Measurements from ENCODE around the gene RBM41.
"Not testable (repeated sequence)": the region's sequence is repeated elsewhere in the genome, so short reads cannot be mapped to it uniquely, and the experiment has no call there.

The RBM41 gene

DNA sequence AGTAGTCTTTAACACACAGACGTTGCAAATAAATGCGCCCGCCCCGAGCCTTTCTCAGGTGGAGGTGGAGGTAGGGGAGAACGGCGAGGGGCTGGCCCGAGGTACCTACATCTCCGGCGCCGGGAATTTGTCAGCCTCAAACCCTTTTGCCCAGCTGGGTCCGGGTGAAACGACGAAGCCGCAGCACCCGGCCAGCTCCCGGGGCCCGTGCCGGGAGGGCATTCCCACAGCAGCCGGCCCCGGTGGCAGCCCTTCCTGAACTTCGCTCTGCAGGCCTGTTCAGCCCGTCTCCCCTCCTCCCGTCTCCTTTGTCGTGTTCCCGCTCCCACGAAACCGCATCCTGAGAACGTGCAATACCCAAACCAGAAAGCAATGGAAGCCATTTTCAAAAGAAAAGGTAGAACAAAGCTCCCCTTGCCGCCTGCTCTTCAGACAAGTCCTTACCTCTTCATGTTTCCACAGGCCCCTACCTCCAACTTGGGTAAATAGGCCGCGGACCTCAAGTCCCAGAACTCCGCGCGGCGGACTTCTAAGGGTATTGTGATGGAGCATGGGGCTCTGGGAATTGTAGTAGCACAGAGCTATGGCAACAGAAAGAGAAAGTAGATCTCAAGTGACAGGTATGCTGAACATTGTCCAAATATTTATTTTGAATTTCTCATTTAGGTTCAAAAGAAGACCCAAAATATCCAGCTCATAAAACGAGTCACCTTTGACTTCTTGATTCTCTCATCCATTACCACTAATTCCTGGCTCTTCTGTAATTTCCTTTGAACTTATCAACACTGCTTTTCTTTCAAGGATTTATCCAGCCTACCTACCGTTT, at the start of gene RBM41:
Gene RBM41 (minus strand): TSS at position 501 of the 826 bp plus-strand sequence. CDS start 49 bp downstream, at position 452.
- peak; percentile 29 to 49 for DNase-seq (ENCODE audit: low read depth in 2 of 2)

DNA sequence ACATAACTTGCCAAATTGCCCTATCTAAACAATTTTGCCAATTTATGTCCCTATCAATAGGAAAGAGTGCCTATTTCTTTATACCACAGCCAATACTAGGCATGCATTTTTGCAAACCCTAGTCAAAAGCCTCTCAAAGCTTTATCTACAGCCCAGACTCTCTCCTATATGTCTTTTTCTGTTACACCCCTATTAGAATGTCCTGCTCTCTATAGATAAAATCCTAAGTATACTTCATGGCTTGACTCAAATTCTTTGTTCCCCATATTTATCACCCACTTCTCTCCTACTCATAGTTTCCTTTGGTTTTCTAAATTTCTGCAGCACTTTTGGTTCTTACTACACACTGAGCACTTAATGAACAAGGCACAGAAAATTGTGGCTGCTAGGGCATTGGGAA, 49.6 kb upstream of the RBM41 start:
- no peak for DNase-seq (ENCODE audit: low read depth in 2 of 2)

DNA sequence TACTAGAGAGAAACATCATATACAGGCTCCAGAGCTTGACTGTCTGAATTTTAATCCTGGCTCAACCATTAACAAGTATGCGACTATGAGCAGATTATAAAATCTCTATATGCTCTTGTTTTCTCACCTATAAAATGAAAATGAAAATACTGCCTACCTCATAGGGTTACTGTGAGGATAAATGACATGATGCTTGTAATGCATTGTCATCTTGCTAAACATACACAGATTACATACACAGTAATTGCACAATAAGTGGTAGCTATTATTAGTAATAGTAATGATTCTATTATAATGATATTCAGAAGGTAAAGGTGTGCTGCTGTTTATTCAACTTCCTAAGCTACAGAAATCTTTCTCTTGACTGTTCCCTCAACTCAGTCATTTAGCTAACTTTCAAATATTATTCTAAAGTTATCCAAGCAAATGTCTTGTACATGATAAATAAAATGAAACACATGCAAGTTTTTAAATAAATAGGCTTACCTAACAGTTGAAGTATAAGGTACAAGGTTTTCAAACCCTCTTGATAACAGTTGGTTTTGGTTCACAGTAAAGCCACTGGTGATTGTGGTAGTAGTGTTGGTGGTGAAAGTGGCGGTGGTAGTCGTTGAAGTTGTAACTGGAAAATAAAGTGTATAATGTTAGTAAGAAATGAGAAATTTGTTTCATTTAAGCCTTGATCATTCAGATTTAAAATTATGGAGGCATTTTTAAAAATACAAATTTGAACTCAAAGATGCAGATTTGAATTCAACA, 48.7 kb upstream of the RBM41 start:
- DNase-seq (ENCODE audit: low read depth in 2 of 2) = no peak

DNA sequence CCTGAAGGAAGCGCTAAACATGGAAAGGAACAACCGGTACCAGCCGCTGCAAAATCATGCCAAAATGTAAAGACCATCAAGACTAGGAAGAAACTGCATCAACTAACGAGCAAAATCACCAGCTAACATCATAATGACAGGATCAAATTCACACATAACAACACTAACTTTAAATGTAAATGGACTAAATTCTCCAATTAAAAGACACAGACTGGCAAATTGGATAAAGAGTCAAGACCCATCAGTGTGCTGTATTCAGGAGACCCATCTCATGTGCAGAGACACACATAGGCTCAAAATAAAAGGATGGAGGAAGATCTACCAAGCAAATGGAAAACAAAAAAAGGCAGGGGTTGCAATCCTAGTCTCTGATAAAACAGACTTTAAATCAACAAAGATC, 39.0 kb upstream of the RBM41 start:
- DNase-seq (ENCODE audit: low read depth in 2 of 2) = not testable (repeated sequence)

DNA sequence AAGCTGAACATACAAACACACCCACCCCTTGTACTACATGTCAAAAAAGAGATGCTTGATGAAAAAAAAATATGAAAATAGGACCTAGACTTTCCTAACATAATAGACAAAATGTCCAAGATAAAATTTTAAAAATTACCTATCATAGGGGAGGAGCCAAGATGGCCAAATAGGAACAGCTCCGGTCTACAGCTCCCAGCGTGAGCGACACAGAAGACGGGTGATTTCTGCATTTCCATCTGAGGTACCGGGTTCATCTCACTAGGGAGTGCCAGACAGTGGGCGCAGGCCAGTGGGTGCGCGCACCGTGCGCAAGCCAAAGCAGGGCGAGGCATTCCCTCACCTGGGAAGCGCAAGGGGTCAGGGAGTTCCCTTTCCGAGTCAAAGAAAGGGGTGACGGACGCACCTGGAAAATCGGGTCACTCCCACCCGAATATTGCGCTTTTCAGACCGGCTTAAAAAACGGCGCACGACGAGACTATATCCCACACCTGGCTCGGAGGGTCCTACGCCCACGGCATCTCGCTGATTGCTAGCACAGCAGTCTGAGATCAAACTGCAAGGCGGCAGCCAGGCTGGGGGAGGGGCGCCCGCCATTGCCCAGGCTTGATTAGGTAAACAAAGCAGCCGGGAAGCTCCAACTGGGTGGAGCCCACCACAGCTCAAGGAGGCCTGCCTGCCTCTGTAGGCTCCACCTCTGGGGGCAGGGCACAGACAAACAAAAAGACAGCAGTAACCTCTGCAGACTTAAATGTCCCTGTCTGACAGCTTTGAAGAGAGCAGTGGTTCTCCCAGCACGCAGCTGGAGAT, 37.2 kb upstream of the RBM41 start:
- DNase-seq (ENCODE audit: low read depth in 2 of 2) = not testable (repeated sequence)

DNA sequence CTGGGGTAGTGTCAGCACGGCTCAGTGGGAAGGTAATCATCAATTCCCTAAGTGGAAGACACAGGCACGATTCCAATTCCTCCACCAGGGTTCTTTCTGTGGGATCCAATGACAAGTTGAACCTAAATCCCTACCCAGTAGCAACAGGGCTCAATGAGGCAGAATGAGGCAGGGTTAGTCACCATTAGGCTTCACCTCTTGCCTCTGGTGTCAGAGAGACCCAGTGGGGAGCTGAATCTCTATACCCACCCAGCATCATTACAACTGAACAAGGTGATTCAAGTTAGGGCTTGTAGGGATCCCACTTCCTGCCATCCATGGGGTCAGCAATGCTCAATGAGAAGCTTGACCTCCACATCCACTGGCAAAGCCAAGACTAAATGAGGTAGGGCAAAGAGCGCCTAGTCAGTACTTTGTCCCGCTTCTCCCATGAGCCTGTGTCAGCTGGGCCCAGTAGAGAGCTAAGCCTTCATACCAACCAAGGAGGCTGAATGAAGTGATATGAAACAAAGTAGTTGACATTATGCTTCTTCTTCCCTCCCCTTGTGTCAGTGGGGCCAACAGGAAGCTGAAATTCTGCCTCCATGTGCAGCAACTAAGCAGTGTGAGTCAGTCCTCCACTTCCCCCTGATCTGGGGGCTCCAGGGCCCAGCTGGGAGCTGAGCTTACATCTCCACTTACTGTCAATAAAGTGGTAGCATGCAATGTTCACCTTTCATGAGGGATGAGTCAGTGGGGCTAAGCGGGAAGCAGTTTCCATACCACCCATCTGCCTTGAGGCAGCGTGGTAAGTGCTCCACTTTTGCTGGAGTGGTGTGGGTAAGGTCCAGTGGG, 36.4 kb upstream of the RBM41 start:
- DNase-seq (ENCODE audit: low read depth in 2 of 2) = no peak

DNA sequence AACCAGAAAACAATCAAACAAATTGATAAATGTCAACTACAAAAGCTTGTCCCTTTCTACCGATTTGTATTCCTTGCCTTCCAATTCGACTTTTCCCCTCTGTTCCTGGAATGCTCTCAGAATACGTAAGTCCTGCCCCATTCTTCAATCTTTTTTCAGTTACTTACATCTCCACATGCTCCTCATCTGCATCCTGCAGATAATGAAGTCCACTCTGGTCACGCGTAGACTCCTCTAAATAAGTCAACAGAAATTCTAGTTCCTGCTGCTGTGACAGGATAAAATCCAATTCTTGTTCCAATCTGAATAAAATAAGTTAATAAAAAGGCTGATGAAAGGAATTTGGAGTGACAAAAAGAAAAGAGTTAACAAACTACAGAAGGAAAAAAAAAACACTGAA, 34.4 kb upstream of the RBM41 start:
- DNase-seq (ENCODE audit: low read depth in 2 of 2) = no peak

DNA sequence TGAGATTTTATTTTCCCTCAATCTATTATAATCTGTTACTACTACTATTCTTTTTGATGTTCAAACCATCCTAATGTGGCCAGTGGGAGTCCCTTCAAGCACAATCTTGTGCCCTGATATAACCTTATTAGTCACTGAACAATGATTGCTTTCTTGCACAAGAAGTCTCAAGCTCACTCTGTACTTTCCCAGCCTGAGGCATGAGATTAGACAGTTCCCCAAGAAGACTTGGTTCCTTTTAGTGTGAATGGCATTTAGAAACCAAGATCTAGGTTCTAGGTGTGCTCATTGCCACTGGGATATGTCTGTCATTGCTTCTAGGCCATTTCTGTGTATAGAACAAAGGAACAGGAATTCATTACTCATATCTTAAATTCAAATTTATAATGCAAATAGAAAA, 28.0 kb upstream of the RBM41 start:
- no peak for DNase-seq (ENCODE audit: low read depth in 2 of 2)

DNA sequence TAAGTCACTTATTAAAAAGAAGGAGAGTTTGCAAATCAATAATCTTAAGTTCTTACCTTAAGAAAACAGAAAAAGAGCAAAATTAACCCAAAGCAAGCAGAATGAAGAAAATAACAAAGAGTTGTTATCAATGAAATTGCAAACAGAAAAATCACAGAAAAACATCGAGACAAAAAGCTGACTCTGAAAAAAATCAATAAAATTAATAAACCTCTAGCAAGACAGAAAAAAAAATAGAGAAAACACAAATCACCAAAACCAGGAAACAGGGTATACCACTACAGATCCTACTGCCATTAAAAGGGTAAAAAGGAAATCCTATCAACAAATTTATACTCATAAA, 17.3 kb upstream of the RBM41 start:
- no peak for DNase-seq (ENCODE audit: low read depth in 2 of 2)

DNA sequence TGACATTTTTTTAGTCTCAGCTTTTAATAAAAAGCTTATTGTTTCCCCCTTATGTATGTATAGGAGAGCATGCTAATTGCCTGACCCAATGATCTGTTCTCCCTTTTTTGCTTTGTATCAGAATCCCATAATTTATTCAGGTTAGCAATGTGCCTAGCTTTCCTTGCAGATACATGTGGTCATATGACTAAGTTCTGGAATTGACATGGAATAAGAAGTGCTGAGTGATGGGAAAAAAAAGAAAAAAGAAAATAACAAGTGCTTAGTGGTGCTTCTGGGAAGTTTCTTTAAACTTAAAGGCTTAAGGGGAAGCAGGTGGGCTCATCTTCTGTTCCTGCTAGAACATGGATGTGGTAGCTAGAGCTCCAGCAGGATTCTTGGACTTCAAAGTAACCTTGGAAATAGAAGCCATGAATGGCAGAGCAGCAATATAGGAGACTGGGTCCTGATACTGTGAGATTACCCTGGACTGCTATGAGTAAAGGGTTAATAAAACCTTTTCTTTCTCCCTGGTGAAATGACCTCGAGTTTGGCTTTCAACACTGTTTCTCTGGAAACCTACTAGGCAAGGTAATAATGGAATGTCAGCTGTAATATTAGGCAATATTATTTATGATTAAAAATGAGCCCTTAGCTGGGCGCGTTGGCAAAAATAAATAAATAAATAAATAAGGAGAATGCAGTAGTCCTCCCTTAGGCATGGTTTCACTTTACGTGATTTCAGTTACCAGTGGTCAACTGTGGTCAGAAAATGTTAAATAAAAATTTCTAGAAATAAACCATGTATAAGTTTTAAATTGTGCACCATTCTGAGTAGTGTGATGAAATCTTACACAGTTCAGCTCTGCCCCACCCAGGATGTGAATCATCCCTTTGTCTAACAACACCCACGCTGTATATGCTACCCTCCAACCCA, 16.7 kb upstream of the RBM41 start:
- DNase-seq (ENCODE audit: low read depth in 2 of 2) = peak in 1 of 2 experiments; percentile 6

DNA sequence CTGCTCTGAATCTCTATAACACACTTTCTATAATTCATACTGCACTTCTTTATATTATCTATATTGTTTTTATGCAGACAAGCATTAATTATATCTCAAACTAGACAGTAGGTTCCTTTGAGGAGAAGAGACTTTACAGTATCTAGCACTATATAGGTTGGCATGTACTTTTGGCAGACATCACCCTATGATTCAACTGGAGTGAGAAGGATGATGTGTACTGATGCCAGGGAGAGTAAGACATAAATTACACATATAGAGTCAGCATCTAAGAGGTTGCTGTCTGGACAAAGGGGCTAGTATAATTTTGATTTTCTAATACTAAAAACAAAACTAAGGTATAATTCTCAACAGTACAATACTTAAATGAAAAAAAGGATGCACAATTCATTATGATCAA, 5.1 kb upstream of the RBM41 start:
- DNase-seq (ENCODE audit: low read depth in 2 of 2) = no peak

DNA sequence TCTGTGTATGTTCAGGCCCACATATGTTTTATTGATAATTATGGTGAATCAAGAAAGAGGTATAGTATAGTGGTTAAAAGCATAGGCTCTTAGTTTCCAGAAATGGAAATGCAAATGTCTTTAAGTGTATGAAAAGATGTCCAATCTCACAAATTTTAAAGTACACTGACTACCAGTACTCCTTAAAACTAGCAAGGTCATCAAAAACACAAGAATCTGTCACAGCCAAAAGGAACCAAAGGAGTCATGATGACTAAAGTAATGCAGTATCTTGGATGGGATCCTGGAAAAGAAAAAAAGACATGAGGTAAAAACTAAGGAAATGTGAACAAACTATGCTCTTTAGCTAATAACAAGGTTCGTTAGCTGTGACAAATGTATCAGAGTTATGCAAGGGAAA, 661 bp upstream of the RBM41 start:
- DNase-seq (ENCODE audit: low read depth in 2 of 2) = no peak

DNA sequence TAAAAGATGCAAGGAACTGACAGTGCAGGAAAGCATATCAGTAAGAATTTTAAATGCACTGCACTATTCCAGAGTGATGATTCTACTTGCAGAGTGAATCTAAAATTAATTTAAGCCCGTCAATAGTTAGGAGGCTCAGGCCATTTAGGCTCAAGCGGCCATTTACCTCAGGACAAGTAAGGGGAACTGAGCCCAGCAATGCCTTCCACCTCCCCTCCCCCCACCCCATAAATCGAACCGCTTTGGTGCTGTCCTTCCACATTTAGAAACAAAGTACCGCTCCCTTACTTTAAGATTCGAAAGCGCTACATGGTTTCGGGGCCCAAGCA, 665 bp downstream of the RBM41 start:
- DNase-seq (ENCODE audit: low read depth in 2 of 2) = no peak

DNA sequence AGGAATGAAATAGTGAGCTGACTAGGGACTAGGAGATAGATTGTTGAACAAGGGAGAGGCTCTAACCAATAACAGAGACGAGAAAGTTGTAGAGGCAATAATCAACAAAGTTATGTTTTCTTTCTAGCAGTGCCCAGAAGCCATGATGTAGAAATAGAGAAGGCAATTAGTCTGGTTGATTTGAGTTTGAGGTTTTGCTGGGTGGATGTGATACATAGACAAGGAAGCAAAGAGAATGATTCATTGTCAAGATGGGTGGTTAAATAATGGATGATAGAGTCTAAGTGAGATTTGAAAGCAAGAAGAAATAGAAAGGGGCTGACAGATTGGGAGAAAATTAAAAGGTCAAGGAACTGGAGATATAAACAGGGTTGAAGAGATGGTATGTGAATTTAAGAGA, 11.2 kb downstream of the RBM41 start:
- DNase-seq (ENCODE audit: low read depth in 2 of 2) = no peak

DNA sequence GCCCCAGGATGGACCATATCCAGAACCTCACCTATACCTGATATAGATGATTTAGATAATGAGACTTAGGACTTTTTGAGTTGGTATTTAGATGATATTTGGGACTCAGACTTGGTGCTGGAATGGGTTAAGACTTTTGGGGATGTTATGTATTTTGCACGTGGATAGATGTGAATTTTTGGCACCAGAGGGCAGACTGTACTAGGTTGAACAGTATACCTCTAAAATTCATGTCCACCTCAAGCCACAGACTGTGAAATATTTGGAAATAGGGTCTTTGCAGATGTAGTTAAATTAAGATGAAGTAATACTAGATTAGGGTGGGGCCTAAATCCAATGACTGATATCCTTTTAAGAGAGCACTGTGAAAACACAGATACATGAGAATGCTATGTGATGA, 15.6 kb downstream of the RBM41 start:
- DNase-seq (ENCODE audit: low read depth in 2 of 2) = no peak

DNA sequence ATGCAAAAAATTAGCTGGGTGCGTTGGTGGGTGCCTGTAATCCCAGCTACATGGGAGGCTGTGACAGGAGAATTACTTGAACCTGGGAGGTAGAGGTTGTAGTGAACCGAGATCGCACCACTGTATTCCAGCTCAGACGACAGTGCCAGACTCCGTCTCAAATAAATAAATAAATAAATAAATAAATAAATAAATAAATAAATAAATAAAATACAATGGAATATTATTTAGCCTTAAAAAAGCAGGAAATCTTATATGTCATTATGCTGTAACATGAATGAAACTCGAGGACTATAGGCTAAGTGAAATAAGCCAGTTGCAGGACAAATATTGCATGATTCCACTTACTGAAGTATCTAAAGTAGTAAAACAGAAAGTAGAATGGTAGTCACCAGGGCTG, 42.5 kb downstream of the RBM41 start:
- no peak for DNase-seq (ENCODE audit: low read depth in 2 of 2)

DNA sequence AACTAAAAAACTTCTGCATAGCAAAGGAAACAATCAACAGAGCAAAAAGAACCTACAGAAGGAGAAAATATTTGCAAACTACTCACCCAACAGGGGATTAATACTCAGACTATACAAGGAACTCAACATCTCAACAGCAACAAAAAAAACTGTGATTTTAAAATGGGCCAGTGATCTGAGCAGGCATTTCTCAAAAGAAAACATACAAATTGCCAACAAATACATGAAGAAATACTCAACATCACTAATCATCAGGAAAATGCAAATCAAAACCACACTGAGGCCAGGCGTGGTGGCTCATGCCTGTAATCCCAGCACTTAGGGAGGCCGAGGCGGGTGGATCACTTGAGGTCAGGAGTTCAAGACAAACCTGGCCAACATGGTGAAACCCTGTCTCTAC, 60.9 kb downstream of the RBM41 start:
- DNase-seq (ENCODE audit: low read depth in 2 of 2) = not testable (repeated sequence)

DNA sequence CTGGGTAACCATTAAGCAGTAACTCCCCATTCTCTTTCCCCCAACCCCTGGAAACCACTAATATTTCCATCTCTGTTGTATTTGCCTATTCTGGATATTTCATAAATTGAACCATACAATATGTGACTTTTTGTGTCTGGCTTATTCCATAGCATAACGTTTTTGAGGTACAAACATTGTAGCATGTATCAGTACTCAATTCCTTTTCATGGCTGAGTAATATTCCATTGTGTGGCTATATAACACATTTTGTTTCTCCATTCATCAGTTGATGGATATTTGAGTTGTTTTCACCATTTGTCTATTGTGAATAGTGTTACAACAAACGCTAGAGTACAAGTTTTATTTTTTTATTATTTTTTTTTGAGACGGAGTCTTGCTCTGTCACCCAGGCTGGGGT, 63.6 kb downstream of the RBM41 start:
- DNase-seq (ENCODE audit: low read depth in 2 of 2) = no peak

DNA sequence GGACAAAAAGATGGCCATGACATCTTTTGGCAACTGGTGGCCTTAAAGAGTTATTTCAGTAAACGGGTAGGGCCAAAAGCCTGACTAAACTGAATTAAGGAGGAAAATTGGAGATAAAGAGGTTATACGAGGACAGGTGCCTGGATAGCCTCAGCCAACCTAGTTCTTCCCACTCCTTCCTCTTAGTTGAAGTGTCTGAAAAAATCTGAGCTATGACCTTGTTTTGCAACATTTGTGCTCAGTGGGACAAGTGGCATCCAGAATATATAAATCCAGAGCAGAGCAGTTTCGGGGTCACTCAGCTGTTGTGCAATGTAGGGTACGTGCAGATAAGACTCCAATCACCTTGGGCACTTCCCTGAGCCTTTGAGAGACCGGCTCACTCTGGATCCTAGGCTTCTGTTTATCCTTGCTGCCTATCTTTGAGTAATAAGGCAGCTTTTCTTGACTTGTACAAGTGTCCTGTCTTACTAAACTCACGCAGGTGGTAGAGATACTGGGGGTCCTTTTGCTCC, 68.4 kb downstream of the RBM41 start:
- no peak for DNase-seq (ENCODE audit: low read depth in 2 of 2)

DNA sequence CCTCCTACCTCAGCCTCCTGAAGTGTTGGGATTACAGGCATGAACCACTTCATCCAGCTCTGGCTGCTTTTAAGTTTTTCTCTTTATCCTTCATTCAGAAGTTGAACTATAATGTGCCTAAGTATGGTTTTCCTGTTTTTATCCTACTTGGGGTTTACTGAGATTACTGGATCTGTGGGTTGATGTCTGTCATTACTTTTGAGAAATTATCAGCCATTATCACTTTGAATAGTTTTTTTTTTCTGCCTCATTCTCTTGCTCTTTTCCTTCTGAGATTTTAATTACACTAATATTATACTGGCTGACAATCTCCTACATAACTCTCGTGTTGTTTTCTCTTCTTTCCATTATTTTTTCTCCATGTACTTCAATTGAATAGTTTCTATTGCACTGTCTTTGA, 71.0 kb downstream of the RBM41 start:
- DNase-seq (ENCODE audit: low read depth in 2 of 2) = no peak

All from fibroblast of skin of left biceps (primary cell).